ENCODE data around the gene TTLL1.
"Not testable (repeated sequence)": the region's sequence is repeated elsewhere in the genome, so short reads cannot be mapped to it uniquely, and the experiment has no call there.

The TTLL1 gene

DNA sequence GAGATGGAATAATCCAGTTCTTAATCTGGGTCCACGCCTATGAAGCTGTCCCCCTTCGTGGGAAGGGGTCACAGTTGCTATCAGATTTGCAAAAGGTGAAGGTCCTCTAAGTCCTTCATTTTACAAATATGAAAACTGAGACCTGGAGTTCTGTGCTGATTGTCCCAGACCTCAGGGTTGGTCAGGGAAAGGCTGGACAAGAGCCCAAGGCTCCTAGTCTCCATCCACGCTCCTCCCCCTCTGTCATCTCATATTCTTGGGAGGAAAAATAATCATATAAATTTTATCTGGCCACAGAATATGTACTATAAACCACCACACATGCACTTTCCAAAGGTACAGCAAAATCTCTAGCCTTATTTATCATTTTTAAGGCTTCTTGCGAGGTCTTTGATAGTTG is 79.7 kb downstream of the TTLL1 start:
- DNase-seq: no peak

DNA sequence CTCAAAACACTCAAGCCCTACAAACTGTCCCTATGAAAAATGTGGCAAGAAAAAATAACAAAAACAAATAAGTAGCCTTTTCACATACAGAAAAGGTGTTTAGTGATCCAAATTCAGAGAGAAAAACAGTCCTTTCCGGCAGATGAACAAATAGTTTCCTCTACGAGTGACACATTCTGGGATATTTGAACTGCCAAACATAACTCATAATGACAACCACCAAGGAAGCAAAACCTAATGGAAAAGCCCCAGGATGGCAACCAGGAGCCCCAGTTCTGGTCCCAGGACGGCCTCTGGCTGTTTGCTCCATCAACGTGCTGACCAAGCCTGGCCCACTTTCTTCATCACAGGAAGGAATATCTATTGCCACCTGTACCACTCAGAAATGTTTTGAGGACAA is 80.3 kb downstream of the TTLL1 start:
- DNase-seq: no peak

DNA sequence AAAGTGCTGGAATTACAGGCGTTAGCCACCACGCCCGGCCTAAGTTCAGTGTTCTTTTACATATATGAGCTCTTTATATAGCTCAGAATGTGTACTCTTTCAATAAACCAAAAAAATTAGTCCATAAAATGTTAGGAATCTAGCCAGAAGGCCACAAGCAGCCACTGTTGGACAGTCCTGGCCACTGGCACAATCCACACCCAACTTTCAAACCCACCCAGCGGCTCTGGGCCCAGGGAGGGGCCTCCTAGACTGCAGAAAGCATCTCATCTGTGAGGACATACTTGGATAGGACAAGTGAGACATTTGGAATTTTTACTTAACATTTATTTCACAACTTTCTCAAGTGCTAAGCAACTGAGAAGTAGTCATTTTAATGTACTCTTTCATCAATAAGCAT is 80.7 kb downstream of the TTLL1 start:
- DNase-seq: peak; percentile 28

DNA sequence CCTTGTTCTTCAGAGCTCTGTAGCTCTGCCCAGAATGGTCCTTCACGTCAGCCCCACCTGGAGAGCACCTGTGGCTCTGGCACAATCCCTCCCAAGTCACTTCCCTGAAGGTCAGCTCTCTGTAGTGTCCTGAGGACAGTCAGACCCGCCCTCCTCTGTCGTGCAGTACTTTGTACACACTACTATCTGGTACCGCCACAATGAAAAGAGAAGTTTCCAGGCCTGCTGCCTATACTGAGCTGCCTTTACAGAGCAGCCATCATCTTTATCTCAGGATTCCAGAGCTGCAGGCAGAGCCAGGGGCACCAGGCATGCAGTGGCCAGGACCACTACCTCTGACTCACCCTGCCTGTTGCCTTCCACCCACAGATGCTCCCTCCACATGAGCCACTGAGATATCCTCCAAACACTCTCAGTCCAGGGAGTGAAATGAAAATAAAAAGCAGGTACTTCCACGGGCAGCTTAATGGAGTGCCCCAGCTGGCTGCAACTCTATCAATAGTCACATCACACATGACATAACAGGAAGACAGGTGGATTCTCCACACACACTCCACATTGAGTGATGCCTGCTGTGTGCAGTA is 81.6 kb downstream of the TTLL1 start:
- DNase-seq: peak; percentile 53

DNA sequence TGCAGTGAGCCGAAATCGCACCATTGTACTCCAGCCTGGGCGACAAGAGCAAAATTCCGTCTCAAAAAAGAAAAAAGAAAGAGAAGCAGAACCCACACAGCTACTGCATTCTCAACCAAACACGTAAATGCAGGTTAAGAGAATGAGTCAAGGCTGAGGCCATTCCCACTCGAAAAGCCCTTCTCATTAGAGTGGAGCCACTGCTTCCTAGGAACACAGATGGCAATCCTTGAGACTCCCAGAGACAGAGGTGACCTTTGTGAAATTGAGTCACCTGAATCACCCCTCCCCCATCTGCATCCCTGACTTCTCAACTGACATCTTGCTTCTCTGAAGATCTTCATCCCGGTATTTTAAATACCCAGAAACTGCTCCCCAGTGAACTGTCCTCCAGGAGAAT is 82.4 kb downstream of the TTLL1 start:
- no peak for DNase-seq

DNA sequence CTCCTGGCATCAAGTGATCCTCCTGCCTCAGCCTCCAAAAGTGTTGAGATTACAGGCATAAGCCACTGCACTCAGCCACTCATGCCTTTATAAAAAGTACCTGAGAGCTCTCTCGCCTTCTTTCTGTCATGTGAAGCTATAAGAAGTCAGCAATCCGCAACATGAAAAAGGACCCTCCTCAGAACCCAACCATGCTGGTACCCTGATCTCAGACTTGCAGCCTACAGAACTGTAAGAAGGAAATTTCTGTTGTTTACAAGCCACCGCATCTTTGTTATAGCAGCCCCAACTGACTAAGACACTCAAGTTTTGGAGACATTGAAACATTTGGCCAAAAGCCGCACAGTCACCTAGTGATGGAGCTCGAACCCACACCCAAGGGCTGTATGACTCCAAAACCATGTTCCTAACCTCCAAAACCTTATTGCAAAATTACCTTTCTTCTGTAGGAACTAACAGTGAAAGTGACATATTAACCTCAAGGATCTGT is 83.1 kb downstream of the TTLL1 start:
- no peak for DNase-seq

DNA sequence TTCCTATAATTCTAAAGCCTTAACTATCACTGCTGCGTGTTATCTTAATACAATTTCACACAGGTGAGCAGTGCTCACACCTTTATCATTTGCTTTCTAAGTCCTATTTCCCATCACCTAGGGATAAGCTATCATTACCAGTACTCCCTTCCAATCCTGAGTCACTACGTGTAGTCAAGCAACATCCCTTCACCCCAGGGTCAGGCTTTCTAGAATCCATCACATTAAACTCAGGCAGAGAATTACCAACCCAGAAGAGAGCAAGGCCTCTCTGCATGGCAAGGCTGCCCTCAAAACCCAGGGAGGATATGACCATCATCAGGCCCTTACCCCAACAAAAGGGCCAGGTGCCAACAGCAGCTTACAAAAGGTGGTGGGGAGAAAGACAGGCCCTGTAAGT is 84.1 kb downstream of the TTLL1 start:
- no peak for DNase-seq

DNA sequence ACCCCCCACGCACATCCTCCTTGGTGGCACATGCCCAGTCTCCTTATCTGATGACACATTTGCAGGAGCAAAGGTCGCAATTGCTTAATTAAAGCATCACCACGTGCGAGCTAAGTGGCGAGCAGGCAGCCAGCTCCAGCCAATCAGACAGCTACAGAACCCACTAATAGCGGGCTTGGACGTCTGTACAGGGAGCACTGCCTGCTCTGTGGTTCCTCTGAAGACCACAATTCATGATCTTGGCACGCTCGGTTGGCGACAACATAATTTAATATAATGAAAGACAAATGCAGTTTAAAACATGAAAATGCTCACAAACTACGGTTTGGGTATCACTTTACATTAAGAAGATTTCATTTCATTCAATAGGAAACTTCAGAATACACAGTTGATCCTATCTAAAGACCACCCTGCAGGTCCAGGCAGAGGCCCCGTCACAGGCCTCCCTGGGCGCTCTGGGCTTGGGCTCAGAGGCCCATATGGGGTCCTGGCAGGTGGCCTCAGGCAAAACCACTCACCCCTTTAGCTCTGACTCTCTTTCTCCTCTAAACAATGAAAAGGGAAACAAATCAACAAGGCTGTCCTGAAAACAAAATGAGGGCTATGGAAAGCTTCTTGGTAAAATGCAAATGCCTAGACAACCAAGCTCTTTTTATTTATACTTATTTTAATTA is 84.7 kb downstream of the TTLL1 start:
- peak; percentile 89 for DNase-seq

DNA sequence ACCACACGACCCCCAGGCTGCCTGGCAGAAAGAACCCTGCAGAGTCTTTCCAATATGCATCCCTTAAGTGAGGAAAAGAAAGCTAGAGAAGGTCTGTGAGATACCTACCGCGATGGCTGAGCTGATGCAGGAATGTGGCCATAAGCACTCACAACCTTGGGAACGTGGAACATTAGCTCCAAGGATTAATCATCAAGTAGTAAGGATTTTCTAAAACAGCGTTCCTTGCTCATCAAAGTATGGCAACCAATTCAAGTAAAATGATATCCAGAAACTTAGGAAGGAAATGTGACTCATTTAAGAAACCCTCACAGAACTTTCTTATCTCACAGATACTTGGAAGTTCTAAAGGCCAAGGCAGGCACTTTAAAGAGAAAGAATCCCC is 87.0 kb downstream of the TTLL1 start:
- peak; percentile 85 for DNase-seq

DNA sequence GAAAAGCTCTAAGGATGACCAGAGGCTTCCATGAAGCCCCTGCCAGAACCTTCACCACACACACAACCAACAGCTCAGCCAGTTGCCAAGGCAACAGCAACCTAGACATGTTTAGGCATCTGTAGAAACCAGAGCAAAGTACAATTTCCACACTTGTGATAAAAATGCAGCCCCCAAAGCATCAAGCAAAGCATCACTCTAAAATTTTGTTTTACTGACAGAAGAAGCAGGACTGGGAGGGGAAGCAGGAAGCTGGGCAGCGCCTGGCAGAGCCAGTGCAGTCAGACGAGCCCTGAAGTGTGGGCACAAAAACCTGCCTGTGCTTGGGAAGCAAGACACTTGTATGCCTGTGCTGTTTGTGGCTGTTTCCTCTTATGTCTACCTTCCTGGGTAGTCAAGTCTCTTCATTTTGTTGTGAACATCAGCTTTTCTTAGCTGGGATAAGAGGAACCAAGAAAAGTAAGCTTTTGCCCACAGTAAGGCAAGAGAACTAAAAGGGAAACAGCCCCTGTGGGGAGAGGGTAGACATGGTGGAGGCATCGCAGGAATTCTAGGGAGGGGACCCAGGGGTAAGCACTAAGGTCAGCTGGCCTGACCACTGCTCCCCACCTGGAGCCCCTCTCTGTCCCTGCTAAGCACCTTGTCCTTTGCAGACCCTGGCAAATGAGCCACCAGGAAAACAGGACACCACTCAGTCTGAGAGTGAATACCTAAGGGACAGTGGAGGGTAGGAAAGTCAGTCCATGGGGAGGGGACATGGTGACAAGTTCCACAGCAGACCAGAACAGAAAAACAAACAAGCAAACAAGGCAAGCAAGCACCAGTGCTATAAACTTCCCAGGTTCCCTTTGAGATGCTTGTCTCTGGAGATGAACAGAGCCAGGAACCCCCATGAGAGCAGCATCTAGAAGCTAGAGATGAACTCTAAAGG is 87.7 kb downstream of the TTLL1 start:
- peak; percentile 54 for DNase-seq

DNA sequence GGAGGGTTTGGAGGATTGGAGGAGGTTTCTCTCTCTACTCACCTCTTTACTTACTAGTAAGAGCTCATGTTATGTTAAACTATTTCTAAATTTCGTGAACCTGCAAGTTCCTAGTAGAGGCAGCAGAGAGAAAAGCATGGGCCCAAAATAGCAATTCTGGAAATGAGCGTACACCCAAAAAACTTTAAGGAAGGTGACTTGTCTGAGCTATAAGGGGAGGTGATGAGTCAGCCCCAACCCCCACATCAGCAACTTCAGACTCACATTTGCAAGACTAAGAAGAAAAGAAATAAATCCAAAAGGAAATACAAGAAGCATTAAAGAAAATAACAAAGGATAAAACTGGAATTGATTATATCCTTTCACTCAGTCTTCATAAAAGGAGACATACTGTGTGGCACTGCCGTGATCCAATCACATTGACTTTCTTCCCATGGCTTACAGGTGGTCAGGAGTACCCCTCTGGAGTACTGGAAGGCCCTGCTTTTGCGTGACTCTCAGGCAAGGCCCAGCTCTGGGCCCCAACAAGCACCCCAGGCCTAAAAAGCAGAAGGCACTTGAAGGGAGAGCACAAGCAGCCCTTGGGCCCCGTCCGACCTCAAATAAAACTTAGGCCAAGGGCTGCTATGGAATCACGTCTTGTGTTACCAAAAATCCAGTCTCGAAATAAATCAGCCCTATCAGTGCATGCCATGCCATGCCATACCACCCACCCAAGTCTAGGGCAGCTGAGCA is 88.6 kb downstream of the TTLL1 start:
- DNase-seq: peak; percentile 65

DNA sequence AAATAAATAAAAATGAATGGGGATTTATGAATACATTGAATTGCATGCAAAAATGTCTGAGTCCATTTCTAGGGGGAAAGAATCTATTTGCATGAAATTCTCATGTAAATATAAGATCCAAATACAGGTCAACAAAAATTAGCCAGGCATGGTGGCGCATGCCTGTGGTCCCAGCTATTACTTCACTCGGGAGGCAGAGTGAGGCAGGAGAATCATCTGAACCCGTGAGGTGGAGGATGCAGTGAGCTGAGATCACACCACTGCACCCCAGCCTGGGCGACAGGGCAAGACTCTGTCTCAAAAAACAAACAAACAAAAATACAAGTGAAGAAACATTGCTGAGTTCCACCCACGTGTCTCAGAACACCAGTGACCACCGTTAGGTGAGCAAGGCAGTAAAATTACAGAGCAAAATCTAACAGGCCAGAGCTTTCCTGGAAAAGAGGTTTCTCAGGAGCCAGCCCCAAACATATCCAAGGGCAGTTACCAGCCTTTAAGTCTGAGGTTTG is 91.6 kb downstream of the TTLL1 start:
- no peak for DNase-seq

DNA sequence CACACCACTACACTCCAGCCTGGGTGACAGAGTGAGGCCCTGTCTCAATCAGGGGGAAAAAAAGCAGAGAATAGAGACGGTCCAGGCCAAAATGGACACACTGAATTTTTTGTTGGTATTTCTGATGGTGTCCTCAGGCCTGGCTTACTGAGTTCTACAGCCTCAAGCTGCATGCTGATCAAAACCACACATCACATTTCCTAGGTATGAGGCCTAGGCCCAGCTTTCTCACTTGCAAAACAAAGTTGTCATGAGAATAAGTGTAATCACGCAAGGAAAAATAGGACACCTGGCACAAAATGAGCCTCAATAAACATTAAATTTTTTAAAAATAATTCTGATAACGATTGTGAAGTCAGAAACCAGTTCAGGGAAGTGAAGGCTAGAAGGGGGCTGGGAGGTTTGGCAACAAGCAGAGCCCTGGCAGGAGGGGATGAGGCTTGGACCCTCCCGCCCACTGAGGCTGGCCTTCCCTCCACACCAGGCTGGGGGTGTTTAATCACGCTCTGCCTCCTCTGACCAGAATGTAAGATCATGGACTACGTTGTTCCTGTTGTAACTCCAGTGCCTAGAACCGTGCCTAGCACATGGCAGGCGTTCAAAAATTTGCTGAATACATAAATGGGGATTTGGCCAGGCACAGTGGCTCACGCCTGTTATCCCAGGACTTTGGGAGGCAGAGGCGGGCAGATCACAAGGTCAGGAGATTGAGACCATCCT is 92.4 kb downstream of the TTLL1 start:
- DNase-seq: no peak

DNA sequence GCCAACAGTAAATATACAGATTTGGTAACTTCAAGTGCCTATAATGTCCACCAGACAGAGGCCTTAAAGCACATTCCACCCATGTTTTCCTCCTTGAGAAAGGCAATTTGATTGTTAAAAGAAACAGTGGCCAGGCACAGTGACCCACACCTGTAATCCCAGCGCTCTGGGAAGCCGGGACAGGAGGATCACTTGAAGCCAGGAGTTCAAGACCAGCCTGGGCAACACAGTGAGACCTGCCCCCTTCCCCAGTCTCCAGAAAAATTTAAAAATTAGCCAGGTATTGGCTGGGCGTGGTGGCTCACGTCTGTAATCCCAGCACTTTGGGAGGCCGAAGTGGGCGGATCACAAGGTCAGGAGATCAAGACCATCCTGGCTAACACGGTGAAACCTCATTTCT is 93.5 kb downstream of the TTLL1 start:
- not testable (repeated sequence) for DNase-seq

DNA sequence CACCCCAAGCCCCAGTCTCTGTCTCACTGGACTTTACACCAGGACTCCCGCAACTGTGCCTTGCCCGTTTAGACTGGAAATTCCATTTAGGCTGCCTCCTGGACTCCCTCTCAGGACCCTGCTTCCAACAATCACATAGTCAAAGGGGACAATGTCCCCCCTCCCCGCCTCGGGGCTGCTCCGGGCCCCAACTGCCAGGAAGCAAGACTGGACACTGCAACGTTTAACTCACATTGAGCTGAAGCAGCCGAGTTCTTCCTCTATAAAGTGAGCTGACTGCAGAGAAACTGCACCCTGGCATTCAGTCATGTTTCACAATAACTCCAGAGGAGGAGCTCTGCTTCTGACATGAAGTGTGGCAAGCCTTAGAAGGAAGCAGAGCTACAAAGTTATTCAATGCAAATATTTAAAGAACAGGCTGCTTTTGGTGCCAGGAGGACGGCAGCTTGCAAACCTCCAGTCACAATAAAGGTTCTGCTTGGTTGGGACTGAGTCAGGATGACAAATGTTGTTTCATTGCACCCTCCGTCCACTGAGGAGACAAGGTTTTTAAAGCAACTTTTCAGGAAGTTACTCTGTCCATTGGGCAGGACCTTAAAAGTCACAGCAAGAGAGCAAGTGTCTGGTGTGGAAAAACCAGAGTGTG is 94.2 kb downstream of the TTLL1 start:
- peak; percentile 91 for DNase-seq

DNA sequence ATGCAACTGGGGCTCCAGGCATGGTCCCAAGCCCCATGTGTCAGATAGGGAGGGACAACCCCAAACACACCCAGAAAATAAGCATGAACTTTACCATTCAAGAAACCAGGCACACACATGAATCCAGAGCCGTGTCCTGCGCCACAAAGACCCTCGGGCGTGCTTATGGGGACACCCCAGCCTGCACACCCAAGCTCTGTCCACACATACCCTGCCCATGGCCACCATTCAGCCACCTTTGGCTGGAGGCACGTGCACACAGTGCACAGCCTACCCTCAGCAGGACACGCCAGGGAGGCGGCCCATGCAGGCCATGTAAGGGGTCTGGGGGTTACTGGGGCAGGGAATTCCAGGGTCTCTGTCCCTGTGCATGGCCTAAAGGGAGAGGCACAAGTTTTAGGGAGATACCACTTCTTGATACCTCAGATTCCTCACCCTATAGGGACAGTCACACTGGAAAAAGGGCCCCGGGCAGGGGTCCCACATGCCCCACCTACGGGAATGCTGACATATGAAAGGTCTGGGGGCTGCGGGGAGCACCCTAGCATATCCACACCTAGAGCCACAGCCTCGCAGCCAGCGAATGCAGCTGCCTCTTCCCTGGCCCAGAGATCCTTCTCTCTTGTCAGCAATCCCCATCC is 94.8 kb downstream of the TTLL1 start:
- no peak for DNase-seq

DNA sequence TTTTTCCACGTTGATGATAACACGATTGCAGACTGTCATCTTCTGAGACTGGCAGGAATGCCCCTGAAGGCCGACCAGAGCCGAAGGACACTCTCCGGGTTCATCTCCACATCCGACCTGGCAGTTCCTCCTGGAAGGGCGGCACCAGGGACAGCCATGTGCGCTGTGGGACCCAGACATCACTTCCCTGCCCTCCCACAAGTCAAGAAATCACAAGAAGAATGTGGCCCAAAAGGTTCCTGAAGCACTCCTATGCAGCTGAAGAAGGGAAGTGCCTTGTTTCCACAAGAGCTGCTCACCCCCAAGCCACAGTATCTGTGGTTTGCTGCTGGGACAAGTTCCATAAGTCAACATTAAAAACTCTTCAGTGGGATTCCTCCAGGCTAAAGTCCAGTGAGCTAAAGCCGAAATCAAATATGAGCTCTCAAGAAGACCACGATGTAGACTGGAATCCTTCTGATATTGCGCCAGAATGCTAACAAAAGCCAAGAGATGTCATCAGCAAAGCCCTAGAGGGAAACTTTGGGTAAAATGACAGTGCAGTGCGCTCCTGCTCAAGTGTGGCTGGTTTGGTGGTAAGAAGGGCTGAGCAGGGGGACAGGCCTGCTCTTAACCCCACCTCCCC is 95.4 kb downstream of the TTLL1 start:
- peak; percentile 79 for DNase-seq

DNA sequence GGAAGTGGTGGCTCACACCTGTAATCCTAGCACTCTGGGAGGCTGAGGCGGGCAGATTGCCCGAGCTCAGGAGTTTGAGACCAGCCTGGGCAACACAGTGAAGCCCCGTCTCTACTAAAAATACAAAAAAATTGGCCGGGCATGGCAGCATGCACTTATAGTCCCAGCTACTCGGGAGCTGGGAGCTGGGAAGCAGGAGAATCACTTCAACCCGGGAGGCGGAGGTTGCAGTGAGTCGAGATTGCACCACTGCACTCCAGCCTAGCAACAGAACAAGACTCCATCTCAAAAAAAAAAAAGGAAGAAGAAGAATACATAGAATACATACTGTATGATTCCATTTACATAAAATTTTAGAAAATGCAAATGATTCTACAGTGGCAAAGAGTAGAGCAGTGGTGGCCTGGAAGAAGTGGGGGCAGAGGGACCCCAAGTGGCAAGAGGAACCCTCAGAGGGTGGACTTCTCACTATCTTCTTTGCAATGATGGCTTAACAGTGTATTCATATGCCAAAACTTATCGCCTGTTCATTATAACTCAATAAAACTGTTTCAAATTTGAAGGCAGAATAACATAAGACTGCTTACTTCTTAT is 96.2 kb downstream of the TTLL1 start:
- DNase-seq: no peak

DNA sequence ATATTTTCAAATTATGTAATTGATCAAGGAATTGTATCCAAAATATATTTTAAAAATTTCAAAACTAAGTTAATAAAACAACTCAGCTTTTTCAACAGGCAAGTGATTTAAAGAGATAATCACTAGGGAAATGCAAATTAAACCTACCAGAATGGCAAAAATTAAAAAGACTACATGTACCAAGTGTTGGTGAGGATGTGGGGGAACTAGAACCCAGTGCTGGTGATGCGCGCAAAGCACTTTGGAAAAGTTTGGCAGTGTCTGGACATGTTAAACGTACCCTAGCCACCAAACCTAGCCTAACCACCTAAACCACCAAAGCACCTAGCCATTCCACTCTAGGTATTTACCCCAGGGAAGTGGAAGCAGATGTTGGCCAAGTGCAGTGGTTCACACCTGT is 97.1 kb downstream of the TTLL1 start:
- DNase-seq: no peak

All from fibroblast of skin of abdomen (primary cell).